Measurements from ENCODE around the gene GLG1. TPM values are rescaled to one million over a fixed set of nuclear protein-coding genes. Genes with fewer than 3 reads are reported as not detected.
"Not testable (repeated sequence)": the region's sequence is repeated elsewhere in the genome, so short reads cannot be mapped to it uniquely, and the experiment has no call there.

Gene GLG1
- total RNA-seq, 2 experiments from 2014 or later = 58.1 to 63.8 TPM

- Mint-ChIP-seq H3K9me3 (no peaks in the 10 kb centered on the region), H3K4me3 (no peak overlapping the region), H3K27me3 (no peaks in the 10 kb centered on the region), H3K27ac (no peak overlapping the region), H3K36me3 (peaks cover 13% of the 10 kb centered on the region), H3K4me1 (ENCODE audit: low read depth) (no peaks in the 10 kb centered on the region)
- no peak for DNase-seq
- intact Hi-C loops (cut with micrococcal nuclease) = no loop called here
- ChIA-PET POLR2A (no interaction called here), CTCF (no interaction called here)
Observed at GRCh38 chr16:74447578-74447977, 159.3 kb downstream of the GLG1 start.

GRCh38 chr16:74446866-74447265 lies 160.0 kb downstream of the GLG1 start:
- intact Hi-C loops (cut with micrococcal nuclease) = no loop called here
- POLR2A ChIA-PET = no interaction called here
- CTCF ChIA-PET = no interaction called here
- no peak overlapping the region for H3K27ac Mint-ChIP-seq
- H3K4me3 Mint-ChIP-seq = no peak overlapping the region
- H3K9me3 Mint-ChIP-seq = no peaks in the 10 kb centered on the region
- no peaks in the 10 kb centered on the region for H3K4me1 Mint-ChIP-seq (ENCODE audit: low read depth)
- no peak for DNase-seq
- H3K27me3 Mint-ChIP-seq = no peaks in the 10 kb centered on the region
- H3K36me3 Mint-ChIP-seq = peaks cover 10% of the 10 kb centered on the region

GRCh38 chr16:74443624-74444346 lies 163.1 kb downstream of the GLG1 start:
- CTCF ChIA-PET; H3K27ac Mint-ChIP-seq; DNase-seq; H3K4me3 Mint-ChIP-seq; H3K9me3 Mint-ChIP-seq; intact Hi-C loops (cut with micrococcal nuclease); H3K27me3 Mint-ChIP-seq; POLR2A ChIA-PET: not testable (repeated sequence)
- Mint-ChIP-seq H3K4me1 (ENCODE audit: low read depth) (peaks cover 10% of the 10 kb centered on the region), H3K36me3 (peaks cover 13% of the 10 kb centered on the region)

- Mint-ChIP-seq H3K9me3 (no peaks in the 10 kb centered on the region), H3K27me3 (no peaks in the 10 kb centered on the region), H3K27ac (no peak overlapping the region), H3K36me3 (peaks cover 11% of the 10 kb centered on the region), H3K4me1 (ENCODE audit: low read depth) (peaks cover 16% of the 10 kb centered on the region), H3K4me3 (no peak overlapping the region)
- ChIA-PET CTCF (no interaction called here), POLR2A (no interaction called here)
- DNase-seq = no peak
- intact Hi-C loops (cut with micrococcal nuclease) = loop anchor here (10.0 kb wide), 1 partner anchor 75 kb away; no protein-coding TSS in a partner anchor
Observed at GRCh38 chr16:74439685-74440084, 167.2 kb downstream of the GLG1 start.

- no peak for DNase-seq
- H3K4me3 Mint-ChIP-seq = no peak overlapping the region
- H3K36me3 Mint-ChIP-seq = peaks cover 11% of the 10 kb centered on the region
Observed at GRCh38 chr16:74438492-74438979, 168.4 kb downstream of the GLG1 start.

GRCh38 chr16:74431516-74431915 lies 175.4 kb downstream of the GLG1 start:
- no peaks in the 10 kb centered on the region for H3K27me3 Mint-ChIP-seq
- H3K9me3 Mint-ChIP-seq = peaks cover 3% of the 10 kb centered on the region
- CTCF ChIA-PET = no interaction called here
- DNase-seq = no peak
- no peaks in the 10 kb centered on the region for H3K36me3 Mint-ChIP-seq
- no peak overlapping the region for H3K4me3 Mint-ChIP-seq
- no peaks in the 10 kb centered on the region for H3K4me1 Mint-ChIP-seq (ENCODE audit: low read depth)
- H3K27ac Mint-ChIP-seq = no peak overlapping the region
- intact Hi-C loops (cut with micrococcal nuclease) = loop anchor here (5.0 to 10.0 kb wide), 2 partner anchors 67 to 124 kb away; no protein-coding TSS in a partner anchor
- POLR2A ChIA-PET = no interaction called here

More at GRCh38 chr16:74438492-74438979, 168.4 kb downstream of the GLG1 start:
- peaks cover 16% of the 10 kb centered on the region for H3K4me1 Mint-ChIP-seq (ENCODE audit: low read depth)
- POLR2A ChIA-PET = no interaction called here
- peak overlapping the region; percentile 65 for H3K27ac Mint-ChIP-seq
- CTCF ChIA-PET = interaction anchor here (0.7 kb wide), 1 partner anchor 133 kb away, joined by 3 read pairs; no protein-coding TSS in a partner anchor
- H3K27me3 Mint-ChIP-seq = no peaks in the 10 kb centered on the region
- H3K9me3 Mint-ChIP-seq = peaks cover 3% of the 10 kb centered on the region
- intact Hi-C loops (cut with micrococcal nuclease) = loop anchor here (10.0 kb wide), 1 partner anchor 74 kb away; no protein-coding TSS in a partner anchor

- peak; percentile 70 for DNase-seq
- H3K4me1 Mint-ChIP-seq (ENCODE audit: low read depth); H3K9me3 Mint-ChIP-seq; H3K27me3 Mint-ChIP-seq; H3K4me3 Mint-ChIP-seq; H3K27ac Mint-ChIP-seq; H3K36me3 Mint-ChIP-seq; POLR2A ChIA-PET: not testable (repeated sequence)
- intact Hi-C loops (cut with micrococcal nuclease) = loop anchor here (5.0 to 10.0 kb wide), 2 partner anchors 65 to 123 kb away; no protein-coding TSS in a partner anchor
- CTCF ChIA-PET = interaction anchor here (1.0 kb wide), 1 partner anchor 19 kb away, joined by 4 read pairs; no protein-coding TSS in a partner anchor
Observed at GRCh38 chr16:74430036-74430712, 176.7 kb downstream of the GLG1 start.

- intact Hi-C loops (cut with micrococcal nuclease); H3K4me1 Mint-ChIP-seq (ENCODE audit: low read depth); DNase-seq; POLR2A ChIA-PET; H3K36me3 Mint-ChIP-seq; H3K4me3 Mint-ChIP-seq; H3K9me3 Mint-ChIP-seq; H3K27ac Mint-ChIP-seq; H3K27me3 Mint-ChIP-seq; CTCF ChIA-PET: not testable (repeated sequence)
Observed at GRCh38 chr16:74428493-74428892, 178.4 kb downstream of the GLG1 start.

GRCh38 chr16:74425751-74426150 lies 181.2 kb downstream of the GLG1 start:
- CTCF ChIA-PET; intact Hi-C loops (cut with micrococcal nuclease); DNase-seq; H3K4me1 Mint-ChIP-seq (ENCODE audit: low read depth); H3K27ac Mint-ChIP-seq; H3K27me3 Mint-ChIP-seq; POLR2A ChIA-PET; H3K9me3 Mint-ChIP-seq; H3K36me3 Mint-ChIP-seq; H3K4me3 Mint-ChIP-seq: not testable (repeated sequence)

GRCh38 chr16:74423721-74424120 lies 183.2 kb downstream of the GLG1 start:
- H3K27ac Mint-ChIP-seq; H3K36me3 Mint-ChIP-seq; POLR2A ChIA-PET; H3K4me3 Mint-ChIP-seq; intact Hi-C loops (cut with micrococcal nuclease); DNase-seq; CTCF ChIA-PET; H3K4me1 Mint-ChIP-seq (ENCODE audit: low read depth); H3K9me3 Mint-ChIP-seq; H3K27me3 Mint-ChIP-seq: not testable (repeated sequence)

GRCh38 chr16:74422086-74422485 lies 184.8 kb downstream of the GLG1 start:
- intact Hi-C loops (cut with micrococcal nuclease); H3K4me3 Mint-ChIP-seq; H3K9me3 Mint-ChIP-seq; H3K27me3 Mint-ChIP-seq; DNase-seq; H3K4me1 Mint-ChIP-seq (ENCODE audit: low read depth); POLR2A ChIA-PET; H3K27ac Mint-ChIP-seq; H3K36me3 Mint-ChIP-seq; CTCF ChIA-PET: not testable (repeated sequence)

- CTCF ChIA-PET, H3K27me3 Mint-ChIP-seq: not testable (repeated sequence)
Observed at GRCh38 chr16:74421482-74421785, 185.5 kb downstream of the GLG1 start.

More at GRCh38 chr16:74421482-74421785, 185.5 kb downstream of the GLG1 start:
- H3K4me1 Mint-ChIP-seq (ENCODE audit: low read depth); H3K4me3 Mint-ChIP-seq; intact Hi-C loops (cut with micrococcal nuclease); H3K9me3 Mint-ChIP-seq; DNase-seq; H3K36me3 Mint-ChIP-seq; H3K27ac Mint-ChIP-seq; POLR2A ChIA-PET: not testable (repeated sequence)
